Measurements from ENCODE around the gene LMCD1.

Gene LMCD1

GRCh38 chr3:8623741-8624140, 122.1 kb downstream of the LMCD1 start:
- Histone ChIP-seq H3K9me3 (no peaks in the 10 kb centered on the region), H3K36me3 (no peaks in the 10 kb centered on the region), H3K4me1 (peaks cover 4% of the 10 kb centered on the region), H3K4me3 (ENCODE audit: low read depth, low read length) (no peak overlapping the region), H3K27me3 (no peaks in the 10 kb centered on the region)
- no peak for DNase-seq
- TF ChIP-seq CTCF (IDR thresholded peaks at IDR 0.05; ENCODE audit: low read depth, low read length): no peak
